NCI-H446 treated with DMSO at 0.1 percent for 48 hours (cell line): ENCODE results near the gene SLC5A12.

ENCODE experiments used
- DNase-seq: peaks from one replicate; lab custom pipeline; 2025; lab: John Stamatoyannopoulos, UW

SLC5A12 gene

DNA sequence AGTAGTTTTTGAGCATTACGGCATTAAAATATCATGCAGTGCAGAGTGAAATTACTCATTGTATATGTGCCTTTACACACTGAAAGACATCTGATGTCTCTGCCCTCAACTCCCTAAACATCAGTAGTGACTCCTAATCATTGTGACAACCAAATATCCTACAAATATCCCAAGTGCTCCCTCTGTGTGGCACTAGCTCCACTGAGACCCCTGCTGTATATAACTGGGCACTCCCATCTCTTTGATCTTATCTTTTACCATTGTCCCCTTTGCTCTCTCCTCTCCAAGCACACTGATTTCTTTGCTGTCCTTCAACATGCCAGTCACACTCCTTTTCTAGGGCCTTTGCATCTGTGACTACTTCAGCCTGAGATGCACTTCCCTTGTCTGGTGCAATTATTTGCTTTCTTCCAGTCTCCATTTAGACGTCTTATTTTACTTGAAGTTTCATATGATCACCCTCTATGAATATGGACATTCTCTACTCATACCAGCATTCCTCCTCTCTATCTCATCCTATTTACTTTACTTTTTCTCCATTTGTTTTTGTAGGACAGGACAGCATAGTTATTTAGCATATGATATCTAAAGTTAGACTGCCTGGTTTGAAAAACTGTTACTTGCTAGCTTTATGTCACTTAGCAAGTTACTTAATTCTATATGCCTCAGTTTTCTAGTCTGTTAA, 2.4 kb downstream of the SLC5A12 start:
- no peak for DNase-seq

DNA sequence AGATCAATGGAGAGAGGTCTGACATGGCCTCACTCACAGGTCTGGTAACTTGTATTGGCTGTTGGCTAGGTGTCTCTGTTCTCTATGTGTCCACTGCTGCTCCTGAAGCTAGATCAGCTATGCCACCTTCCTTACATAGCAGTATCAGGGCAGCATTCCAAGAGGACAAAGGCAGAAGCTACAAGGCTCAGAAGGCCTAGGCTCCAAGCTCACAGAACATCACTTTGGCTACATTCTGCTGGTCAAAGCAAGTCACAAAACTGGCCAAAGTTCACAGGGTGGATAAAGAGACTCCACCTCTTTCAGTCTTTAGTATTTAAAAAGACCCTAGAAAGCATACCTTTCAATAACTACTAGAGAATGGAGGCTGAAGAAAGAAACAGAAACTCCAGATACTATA, 4.1 kb downstream of the SLC5A12 start:
- no peak for DNase-seq

DNA sequence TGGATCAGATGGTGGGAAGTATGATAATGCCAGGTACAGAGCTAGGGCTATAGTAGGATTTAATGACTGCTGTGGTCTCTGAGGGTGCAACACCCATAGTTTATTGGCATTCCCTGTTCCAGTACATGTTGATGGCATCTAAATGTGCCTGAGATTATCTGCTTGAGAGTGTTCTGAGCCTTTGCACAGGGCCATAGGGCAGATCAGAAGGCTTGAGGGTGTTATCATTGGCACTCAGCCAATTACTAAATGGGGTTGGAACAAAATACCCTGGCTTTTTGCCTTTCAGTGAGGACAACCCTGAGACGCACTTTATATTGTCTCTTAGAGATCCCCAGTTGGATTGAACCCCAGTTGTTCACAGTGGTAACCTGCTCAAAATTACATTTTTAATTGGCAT, 6.7 kb downstream of the SLC5A12 start:
- no peak for DNase-seq

DNA sequence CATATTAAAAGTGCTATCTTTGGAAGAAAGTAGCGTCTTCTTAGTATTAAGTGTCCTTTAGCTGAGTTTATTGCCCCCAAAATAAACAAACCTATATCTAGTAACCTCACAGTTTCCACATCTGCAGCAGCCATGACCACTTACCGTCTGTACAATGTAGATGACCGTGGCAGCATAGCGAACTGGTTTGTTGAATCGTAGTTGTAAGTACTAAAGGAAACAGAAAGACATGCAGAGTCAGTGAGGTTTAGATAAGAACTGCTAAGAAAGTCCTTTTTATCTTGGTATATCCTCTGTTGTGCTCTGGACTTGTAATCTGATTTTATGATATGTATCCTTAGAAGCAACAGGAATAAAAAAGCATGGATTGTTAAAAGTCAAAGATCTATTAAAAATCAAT, 9.4 kb downstream of the SLC5A12 start:
- no peak for DNase-seq

DNA sequence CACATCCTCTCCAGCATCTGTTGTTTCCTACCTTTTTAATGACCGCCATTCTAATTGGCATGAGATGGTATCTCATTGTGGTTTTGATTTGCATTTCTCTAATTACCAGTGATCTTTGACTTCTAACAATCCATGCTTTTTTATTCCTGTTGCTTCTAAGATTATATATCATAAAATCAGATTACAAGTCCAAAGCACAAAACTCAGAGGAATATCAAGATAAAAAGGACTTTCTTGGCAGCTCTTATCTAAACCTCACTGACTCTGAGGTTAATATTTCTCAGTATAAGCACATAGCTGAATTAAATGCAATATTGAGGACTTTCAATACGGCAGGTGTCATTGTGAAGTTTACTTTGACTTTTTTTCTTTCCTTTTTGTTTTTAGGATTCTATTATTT, 11.4 kb downstream of the SLC5A12 start:
- no peak for DNase-seq

DNA sequence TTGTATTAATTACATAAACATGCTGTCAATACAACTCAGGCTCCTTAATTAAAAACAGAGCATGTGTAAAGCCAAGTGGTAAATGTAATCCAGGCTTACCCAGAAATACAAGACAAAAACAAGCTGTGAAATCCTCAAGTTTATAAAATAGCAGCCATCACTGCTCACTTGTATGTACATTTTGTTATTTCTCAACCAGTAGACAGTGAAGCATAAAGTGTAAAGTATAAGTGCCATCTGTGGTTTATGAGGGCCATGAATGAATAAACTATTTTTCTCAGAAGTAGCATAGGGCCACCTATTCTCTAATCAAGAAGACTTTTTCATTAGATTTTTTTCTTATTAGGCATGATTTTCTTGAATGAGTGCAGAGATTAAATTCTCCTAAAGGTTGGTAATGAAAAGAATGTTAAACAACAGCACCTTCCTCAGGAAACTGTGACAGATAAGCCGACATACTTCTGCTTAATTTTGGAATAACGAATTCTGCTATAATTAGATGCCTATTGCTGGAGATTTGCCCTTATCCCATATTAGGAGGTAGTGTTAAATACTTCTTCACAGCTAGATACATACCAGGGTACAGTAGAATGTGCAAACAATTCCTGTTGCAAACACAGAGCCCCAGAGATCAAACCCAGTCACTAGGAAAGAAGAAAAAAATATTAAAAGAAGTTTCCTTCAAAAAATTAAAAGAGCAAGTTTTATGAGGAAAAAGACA, 13.0 kb downstream of the SLC5A12 start:
- DNase-seq, result no peak

DNA sequence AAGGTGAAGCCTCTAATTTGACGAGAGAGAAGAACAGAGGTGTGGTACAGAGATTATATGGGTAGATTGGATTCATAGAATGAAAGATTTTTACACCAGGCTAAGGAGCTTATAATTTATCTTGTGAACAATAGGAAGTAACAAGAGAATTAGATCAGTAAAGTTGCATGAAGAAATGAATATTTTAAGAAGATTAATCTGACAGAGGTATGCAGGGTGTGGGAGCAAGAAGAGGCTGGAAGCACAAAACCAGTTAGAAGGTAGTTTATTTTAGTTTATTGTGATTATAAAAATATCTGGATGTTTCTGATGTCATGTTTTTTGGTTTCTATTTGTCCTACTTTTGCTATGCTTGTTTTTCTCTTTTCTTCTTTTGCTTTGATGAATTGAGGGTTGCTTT, 15.7 kb downstream of the SLC5A12 start:
- no peak for DNase-seq

DNA sequence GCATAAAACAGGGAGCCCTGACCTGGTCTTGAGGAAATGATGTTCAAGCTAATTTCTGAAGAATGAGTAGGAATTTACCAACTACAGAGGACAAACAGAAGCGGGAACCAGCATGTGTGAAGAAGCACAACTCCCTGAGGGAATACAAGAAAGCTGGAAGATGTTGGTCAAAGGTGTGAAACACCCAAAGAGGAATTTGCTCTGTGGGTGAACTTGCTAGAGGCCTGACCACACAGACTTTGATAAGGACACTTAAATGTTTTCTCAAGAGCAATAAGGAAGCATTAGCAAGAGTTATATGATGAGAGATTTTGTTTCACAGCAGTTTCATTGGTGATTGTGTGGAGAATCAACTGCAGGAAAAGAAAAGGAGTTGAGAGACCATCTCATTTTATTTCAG, 17.6 kb downstream of the SLC5A12 start:
- no peak for DNase-seq

DNA sequence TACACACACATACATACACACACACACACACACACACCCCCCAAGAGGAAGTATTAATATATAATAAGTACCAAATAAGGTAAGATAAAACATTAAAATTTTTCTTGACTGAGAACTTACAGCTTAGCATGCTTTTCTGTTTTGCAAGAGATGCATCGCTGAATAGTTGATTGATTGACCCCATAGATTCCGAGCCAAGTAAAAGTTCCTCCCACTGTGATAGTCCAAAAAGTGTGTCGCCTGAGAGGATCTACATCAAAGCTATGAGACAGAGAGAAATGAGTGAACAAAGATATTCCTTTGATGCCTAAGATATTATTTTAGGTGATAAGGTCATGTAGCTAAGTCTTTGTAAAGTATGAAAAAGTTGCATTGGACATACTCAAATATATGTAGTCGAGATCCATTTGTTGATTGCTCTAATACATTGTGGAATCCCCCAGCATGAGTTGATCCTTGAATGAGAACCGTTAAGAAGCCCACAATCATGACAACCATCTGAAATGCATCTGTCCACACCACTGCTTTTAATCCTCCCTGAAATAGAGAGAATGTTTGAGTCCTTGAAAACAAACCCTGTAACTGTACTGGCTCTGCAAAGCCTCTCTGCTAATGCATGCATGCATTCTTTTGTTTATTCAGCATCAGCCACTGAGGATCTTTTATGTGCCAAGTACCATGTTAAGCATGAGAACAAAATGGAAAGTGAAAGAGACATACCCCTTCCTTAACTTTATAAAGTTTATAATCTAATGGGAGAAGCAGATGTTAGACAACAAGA, 18.3 kb downstream of the SLC5A12 start:
- no peak for DNase-seq

DNA sequence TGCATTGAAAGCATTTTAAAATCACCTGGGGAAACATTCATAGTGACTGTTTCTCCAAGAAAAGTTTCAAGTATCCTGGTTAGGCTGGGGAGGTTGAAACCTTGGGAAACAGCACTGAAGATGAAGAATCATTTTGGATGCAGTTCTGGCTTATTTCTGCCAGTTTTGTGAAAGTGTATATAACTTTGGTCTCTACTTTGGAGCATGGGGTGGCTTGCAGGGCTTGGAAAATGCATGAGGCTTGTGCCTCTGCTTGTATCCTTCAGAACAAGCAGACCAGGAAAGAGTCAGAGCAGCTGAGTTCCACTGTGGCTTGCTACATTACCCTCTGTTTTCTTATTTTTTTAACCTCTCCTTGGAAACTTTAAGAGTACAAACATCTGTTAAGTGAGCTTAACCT, 19.5 kb downstream of the SLC5A12 start:
- DNase-seq, result no peak

DNA sequence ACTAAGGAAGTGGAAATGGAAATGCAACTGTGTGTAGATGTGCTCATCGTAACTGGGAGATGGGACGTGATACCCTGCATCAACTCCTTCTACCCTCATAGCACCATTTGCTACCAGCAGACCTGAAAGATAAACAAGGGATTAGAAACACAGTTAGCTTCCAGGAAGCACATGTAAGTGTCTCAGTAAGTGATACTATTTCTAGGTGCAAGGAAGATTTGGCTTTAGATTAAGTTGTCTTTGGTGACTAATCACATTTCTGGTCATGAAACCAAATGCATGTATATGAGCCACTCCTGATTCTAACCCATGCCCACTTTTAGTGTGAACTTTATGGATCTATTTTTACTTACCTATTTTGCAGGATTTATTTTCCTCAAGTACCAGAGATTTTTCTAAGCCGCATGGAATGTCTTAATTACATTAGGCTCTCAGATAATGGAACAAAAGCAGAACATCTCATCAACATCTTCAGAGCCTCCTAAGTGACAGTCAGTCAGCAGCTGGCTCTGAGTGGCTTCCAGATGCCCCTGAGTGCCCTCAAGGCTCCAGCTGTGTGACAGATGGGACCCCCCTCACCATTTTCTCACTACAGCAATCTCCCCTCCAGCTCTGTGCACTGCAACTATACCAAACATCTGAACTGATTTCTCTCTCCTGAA, 21.2 kb downstream of the SLC5A12 start:
- DNase-seq, result no peak

DNA sequence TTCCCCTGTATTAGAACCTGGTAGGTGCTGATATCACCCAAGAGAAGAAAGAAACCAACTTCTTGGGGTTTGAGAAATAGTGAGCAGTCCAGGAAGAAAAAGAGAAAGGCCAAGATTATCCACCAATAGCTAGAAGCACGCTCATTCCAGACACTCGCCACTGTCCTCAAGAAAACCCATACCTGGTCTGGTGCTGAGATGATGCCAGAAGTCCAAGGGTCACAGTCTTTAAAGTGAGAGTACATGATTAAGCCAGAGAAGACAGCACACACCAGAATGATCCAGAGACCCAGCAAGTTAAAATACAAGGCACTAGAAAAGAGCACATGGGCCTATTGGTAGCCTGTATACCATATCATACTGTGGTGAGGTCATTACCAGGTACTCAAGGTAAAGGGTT, 23.6 kb downstream of the SLC5A12 start:
- DNase-seq, result no peak

DNA sequence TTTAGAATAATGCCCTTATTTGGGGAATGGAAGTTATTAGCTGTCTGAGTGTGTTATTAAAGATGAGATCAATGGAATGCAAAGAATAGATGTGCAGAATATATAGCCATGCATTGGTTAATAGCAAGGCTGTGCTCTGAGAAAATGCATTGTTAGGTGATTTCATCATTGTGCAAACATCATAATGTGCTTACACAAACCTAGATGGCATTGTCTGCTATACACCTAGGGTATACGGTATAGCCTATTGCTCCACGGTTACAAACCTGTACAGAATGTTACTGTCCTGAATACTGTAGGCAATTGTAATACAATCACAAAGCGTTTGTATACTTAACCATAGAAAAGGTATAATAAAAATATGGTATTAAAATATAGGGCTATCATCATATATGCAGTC, 25.5 kb downstream of the SLC5A12 start:
- no peak for DNase-seq

DNA sequence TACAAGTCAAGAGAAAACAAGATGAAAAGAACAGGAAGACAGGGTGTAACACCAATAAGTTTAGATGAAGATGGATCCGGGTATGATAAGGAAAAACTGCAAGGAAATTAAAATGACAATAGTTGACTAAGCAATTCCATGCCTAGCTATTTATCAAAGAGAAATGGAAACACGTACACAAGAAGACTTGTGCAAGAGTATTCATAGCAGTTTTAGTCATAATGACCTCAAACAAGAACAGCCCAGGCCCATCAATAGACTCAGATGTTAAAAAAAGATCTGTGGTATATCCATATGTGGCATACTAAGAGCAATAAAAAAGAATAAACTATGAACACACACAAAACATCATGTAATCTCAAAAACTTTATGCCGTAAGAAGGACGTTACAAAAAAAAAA, 33.2 kb downstream of the SLC5A12 start:
- no peak for DNase-seq

DNA sequence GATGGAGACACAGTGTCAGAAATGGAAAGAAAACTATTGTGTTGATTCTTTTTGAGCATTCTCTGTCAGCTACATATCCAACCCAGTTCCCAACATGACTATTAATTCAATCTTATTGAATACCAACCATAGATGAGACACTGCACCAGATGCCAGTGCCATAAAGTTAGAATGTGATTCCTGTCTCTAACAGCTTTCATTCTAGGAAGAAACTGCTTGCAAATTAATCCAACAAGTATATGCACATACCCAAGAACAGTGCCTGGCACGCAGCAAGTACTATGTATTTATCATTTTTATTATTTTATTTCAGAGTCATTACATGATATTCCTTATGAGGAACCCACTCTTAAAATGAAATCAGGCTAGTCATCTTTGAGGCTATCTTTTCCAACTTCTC, 34.5 kb downstream of the SLC5A12 start:
- DNase-seq, result no peak

DNA sequence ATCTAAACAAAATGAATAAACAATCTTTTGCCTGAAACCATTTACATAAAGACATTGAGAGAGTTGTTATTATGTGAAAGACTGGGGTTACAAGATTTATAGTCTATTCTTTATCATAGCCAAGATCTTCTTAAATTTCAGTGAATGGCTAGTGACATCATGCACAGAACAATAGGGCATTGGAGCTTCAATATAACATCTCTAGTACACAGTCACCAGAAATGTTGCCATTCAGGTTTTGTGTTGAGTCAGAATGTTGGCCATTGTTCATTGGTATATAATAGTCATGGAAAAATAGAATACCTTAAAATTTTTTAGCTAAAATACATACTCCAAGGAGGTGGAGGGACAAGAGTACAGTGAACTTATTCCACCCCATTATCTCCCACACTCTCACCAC, 44.3 kb downstream of the SLC5A12 start:
- no peak for DNase-seq

DNA sequence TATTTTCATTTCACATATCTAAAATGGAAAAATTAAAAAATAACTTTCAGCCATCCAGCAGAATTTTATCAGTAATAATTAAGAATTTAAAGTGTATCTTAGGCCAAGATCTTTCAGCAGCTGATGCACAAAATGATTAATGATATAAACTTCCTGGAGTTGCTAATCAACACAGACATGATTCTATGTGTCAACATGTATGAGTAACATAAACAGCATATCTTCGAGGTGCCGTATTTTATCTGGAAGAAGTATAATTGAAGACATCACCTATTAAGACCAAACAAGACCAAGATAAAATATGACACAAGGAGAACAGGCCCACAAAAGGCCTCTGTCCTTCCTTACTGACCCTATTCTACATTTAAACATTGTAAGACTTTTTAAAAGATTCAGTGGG, 45.2 kb downstream of the SLC5A12 start:
- DNase-seq, result no peak

DNA sequence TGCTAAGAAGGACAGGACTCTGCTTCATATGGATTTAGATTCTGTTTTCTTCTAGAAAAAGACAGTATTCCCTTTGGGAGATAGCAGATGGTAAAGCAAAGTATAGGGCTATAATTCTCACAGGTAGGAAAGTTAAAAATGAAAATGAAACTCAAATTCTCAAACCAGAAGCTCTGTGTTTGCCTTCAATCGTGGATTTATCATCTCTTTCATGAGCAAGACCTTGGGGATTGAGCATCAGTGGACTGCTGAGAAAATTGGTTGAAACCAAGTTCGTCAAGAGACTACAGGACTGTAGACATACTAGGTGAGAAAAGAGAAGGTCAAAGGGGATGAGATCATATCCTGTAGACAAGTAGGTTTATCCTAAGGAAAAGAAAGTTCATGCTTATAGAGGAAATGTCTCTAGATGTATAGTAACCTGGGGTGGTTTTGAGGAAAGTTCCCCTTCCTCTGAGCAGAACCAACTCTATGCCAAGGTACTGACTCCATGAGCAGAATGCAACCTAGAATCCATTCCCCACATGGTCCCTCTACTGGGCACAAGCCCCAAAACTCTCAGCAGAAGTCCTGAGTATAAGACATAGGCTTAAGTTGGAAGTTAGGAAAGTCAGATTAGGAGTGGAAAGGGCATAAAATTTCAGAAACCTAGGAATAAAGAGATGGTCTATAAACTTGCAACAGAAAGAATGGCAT, 46.5 kb downstream of the SLC5A12 start:
- no peak for DNase-seq

DNA sequence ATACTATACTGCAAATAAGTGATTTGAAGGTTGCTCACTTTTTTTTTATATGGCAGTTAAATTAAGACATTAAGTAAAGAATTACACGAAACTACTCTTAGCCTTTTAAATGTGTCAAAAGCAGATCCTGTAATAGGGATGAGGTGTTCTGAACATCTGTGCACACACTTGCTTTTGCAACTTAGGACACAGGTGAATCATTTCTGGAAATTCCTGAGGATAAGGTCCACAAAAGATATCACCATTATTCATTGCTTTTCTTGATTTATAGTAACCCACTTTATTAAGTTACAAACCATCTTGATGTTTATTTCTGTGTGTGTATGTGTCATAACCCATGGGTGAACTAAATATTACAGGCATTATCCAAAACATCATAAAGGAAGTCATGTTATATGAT, 55.9 kb downstream of the SLC5A12 start:
- DNase-seq, result no peak

DNA sequence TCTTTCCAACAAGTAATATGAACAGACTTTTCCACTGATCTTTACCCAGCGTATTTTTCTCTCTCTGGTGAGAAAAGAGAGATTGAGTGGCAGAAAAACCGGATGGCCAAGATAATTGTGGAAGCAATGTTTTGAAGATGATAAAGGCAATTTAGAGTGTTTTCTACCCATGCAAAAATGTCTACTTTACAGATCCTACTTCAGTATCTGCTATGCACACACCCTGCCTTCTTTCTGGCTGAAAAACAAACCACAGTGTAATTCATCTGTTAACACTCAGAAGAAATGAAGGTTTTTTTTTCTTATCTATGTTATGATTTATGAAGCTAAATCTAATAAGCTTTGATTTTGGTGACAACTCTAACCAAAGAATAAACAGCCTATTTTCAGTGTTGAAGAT, 56.8 kb downstream of the SLC5A12 start:
- no peak for DNase-seq

DNA sequence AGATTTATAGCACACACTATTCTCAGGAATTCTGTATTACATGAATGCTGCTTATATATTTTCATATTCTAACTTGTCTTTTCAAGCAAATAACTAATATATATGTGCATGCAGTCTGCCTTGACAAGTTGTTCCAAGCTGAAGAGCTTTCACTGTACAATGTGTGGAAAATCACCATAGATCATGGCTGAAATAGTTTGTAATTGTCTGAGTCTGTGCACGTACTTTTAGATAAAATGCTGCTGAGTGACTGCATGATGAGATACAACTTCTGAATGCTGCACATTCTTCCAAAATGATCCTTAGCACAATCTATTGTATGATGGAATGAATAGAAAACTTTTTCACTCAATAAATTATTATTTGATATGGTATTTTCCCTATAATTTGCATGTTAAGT, 58.9 kb downstream of the SLC5A12 start:
- DNase-seq, result no peak

DNA sequence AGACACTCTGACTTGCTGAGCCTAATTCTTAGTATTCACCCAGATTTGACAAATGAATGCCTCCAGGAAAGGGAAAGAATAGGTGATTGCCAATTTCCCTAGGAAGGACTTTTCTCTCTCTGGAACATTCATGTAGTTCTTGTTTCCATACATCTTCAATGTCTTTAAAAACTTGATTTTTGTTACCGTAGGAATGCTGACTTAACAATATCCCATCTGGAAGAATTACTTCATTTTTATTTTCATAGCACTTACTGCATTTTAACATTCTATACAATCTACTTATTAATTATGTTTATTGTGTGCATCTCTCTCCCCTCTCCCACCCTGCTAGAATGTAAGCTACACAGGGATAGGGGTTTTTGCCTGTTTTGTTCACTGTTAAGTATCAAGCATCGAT, 66.6 kb downstream of the SLC5A12 start:
- DNase-seq, result no peak
